Right renal pelvis (tissue), 4 donors: ENCODE data around the gene TBPL2. TPM values are rescaled to one million over a fixed set of nuclear protein-coding genes. Genes with fewer than 3 reads are reported as not detected.
"Not testable (repeated sequence)": the region's sequence is repeated elsewhere in the genome, so short reads cannot be mapped to it uniquely, and the experiment has no call there.

Experiments used
- DNase-seq, 4 donors: peaks; one replicate each; pipeline ENCODE4 v3.0.0-alpha.2; 2013; ENCODE audit warnings: low read depth in 4 of 4, low spot score in 3 of 4, missing footprints in 1 of 4
- polyA plus RNA-seq, 4 donors: library from polyadenylated mRNA; unstranded; fragments of 120-200 nt; gene quantifications; one replicate each; pipeline ENCODE4 v1.2.1, GENCODE V29; 2013; ENCODE audit not compliant: insufficient read length in 4 of 4

Gene TBPL2
- polyA plus RNA-seq = under 1 TPM in 2 of 4 donors, not detected in 2; 0.10 TPM

DNA sequence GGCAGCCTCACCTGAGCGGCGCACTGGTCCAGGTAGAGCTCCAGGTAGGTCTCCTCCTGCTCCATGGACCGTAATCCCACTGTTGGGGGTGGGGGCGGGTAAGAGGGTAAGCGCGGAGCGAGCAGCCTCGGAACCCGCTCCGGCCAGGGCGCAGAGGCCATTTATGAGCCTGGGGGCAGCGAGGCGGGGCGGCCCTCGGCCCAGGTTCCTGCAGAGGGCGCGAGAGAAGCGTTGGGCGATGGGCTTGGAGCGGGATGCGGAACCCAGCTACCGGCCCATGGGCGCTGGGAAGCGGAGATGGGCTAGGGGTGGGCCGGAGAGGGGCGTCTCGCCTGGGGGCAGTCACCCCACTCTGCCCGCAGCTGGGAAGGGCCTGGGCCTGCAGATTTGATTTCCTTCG is at the start of gene TBPL2:
TSS of gene TBPL2 (minus strand) at position 232 of the 400 bp plus-strand sequence. CDS start at position 65, 167 bp downstream.
- no peak for DNase-seq

- DNase-seq = no peak
Measured at GRCh38 chr14:55488204-55488603, 47.8 kb upstream of the TBPL2 start.

DNA sequence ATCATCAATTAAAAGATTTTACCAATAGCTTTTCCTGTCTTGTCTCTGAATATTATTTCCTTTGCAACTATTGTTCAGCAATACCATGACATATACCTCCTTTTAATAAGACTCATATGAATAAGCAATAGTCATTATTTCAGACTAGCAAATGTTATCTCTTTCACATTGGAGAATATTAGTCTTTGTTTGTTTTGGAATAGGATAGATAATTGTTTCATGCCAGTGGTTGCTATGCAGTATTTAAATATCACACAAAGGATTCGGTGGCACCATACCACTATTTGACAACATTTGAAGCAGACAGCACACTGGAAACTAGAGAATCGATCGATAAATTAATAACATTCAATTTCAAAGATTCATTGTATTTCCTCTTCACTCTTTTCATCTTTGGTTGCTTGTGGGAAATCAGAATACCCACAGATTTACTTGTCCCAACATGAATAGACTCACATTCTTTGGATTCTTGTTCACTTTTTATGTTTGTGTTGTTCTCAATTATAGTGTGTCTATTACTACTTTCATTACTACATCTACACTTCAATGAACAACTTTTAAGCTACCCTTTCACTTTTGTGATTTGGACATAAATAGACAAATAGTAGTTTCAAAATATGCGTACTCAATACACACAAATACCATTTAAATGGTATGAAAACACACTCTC is 42.7 kb upstream of the TBPL2 start:
- DNase-seq = no peak

GRCh38 chr14:55481769-55482168 is 41.4 kb upstream of the TBPL2 start:
- DNase-seq = no peak

GRCh38 chr14:55477680-55478079 is 37.3 kb upstream of the TBPL2 start:
- no peak for DNase-seq

DNA sequence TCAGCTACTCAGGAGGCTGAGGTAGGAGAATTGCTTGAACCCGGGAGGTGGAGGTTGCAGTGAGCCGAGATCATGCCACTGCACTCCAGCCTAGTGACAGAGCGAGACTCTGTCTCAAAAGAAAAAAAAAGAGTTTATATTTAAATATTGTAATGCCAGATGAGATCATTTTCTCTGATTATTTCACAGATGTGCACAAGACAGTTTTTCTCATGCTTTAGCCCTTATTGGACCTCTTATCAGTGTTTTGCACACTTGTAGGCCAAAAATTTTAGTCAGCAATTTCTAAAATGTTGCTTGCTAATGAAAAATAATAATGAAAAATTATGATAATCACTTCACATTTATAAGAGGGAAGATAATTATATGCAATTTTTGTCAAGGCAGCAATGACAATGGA is 36.0 kb upstream of the TBPL2 start:
- DNase-seq = not testable (repeated sequence)

DNA sequence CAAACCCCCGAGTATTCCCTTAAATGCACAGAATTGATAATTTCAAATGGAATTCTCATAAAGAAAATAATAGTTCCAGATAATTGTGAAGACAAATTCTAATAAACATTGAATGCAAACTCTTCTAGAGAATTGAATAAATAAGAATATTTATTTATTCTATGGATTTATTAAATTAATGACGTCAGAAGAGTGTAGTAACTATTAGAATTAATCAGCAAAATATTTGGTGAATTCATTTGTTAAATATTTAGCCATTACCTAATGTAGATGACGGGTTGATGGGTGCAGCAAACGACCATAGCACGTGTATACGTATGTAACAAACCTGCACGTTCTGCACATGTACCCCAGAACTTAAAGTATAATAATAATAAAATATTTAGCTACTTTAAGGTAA is 33.4 kb upstream of the TBPL2 start:
- DNase-seq = no peak

GRCh38 chr14:55470025-55470424 is 29.6 kb upstream of the TBPL2 start:
- no peak for DNase-seq

DNA sequence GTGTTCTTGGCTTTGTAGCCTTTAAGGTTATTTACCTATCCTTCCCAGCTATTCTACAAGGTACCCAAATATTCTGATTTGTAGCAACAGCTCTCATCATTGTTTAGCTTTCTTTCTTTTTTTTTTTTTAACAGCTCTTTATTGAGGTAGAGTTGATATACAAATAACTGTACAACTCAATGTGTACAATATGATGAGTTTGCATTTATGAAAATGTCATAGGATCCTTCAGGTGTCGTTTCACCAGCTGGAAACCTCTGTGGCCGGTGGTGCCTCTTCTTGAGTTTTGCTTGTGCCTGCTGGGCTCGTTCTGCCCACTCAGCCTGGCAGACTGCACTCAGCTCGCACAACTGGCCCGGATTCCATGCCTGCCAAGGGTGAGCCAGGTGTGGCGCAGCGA is 26.9 kb upstream of the TBPL2 start:
- DNase-seq = no peak

- DNase-seq = no peak
Measured at GRCh38 chr14:55458800-55459515, 18.5 kb upstream of the TBPL2 start.

DNA sequence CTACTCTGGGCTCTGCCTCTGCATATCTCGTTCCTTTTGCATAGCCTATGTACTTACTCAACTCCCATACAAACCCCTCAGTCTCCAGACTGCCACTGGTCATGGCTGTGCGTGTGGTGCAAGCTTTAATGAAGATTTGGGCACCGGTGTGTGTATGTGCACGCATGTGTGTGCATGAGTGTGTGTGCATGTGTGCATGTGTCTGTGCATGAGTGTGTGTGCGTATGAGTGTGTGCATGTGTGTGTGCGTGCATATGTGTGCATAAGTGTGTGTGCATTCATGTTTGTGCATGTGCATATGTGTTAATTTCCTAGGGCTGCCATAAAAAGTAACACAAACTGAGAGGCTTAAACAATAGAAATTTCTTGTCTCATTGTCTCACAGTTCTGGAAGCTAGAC is 17.1 kb upstream of the TBPL2 start:
- no peak for DNase-seq

- not testable (repeated sequence) for DNase-seq
Measured at GRCh38 chr14:55456411-55456810, 16.0 kb upstream of the TBPL2 start.

DNA sequence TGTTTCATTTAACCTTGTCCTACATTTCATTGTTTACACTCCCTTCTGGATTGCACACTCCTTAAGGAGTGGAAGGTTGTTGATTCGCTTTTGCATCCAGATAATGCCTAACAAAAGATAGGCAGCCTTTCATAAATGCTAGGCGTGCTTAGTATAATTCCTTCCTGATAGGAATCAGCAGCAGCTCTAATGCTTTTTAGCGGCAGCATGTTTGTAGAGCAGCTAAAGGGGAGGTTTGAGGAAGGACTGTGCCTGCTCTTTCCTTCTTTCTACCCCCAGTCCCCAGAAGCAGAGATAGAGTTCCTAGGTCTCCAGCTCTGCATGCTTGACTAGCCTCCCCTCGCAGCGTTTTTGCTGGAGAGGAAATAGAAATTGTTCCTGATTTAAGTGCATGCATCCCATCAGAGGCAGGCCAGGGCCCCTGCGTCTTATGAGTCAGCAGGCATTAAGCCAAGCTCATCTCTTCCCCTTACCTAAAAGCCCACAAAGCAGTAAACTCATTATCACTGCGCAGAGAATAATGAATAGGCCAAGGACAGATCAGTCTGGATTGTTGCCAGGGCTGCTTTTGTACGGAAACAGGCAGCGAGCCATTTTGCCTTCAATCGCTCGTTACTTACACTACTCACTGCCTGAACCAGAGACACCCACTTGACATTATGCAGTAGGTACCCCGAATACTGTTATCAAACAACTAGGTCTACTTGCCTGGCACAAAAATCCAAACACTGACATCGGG is 14.0 kb upstream of the TBPL2 start:
- DNase-seq = no peak

GRCh38 chr14:55451950-55452349 is 11.5 kb upstream of the TBPL2 start:
- no peak for DNase-seq

DNA sequence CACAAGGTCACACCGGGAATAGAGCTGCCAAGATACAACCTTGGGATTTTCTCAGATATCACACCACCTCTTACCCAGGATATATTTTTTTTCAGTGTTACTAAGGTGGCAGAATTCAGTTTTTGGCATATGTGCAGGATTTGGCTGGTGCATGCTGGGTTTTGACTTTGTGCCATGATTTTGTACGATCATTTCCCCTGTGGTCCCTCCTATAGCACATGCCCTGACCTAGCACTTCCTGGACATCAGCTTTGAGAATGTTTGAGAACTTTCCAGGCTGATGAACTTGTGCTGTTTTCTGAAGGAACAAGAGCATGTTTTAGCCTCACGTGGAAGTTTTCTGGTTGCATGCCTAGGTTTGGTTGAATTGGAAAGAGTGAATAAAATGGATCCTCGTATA is 11.0 kb upstream of the TBPL2 start:
- no peak for DNase-seq

- no peak for DNase-seq
Measured at GRCh38 chr14:55450987-55451386, 10.6 kb upstream of the TBPL2 start.

DNA sequence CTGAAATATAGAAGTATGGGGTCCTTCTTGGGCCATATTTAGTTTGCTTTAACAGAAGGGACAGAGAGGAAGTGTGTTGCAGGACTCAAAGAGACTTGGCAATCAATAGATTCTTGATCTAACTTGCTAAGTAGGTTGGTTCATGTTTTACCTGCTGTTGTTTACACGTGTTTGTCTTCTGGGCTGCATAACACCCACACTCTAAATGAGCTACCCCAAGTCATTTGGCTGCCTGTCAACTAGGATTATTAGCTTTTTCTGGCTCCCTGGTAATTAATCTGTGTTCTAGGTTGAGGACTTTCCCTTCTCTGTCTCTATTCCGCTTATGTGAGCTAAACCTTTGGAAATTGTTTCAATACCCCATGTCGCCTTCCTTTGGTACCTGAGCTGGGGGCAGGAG is 10.1 kb upstream of the TBPL2 start:
- no peak for DNase-seq

DNA sequence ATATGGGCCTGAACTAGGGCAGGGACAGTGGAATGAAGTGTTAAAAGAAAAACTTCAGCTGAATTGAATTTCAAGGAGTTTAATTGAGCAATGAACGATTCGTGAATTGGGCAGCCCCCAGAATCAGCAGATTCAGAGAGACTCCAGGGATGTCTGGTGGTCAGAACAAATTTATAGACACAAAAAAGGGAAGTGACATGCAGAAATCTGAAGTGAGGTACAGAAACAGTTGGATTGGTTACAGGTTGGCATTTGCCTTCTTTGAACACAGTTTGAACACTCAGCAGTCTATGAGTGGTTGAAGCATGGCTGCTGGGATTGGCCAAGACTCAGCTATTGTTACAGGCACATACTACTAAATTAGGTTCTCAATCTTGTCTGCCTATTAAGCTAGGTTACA is 9.7 kb upstream of the TBPL2 start:
- DNase-seq = no peak

- DNase-seq = no peak
Measured at GRCh38 chr14:55449116-55449515, 8.7 kb upstream of the TBPL2 start.

DNA sequence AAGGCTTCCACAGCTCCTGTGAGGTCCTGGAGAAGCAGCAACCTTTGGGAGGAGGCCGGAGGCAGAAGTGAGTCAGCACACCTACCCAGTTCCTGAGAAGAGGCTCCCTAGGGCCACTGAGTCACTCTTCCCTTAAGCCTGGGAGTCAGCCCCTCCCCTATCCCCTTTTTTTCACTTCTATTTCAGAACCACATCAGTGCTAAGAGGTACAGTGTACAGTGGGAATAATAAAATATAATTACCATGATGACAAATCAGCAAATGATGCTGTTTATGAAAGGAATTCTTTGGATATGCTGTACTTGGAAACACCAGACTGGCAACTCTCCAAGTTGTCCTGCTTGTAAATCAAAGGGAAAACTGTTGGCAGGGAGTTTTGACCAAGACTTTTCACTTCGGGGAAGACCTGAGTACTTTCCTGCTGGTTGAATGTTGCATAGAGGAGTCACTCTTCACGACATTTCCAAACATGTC is 7.8 kb upstream of the TBPL2 start:
- no peak for DNase-seq

- DNase-seq = no peak
Measured at GRCh38 chr14:55446833-55447232, 6.4 kb upstream of the TBPL2 start.
